ENCODE results near the gene RTEL1.

DNA sequence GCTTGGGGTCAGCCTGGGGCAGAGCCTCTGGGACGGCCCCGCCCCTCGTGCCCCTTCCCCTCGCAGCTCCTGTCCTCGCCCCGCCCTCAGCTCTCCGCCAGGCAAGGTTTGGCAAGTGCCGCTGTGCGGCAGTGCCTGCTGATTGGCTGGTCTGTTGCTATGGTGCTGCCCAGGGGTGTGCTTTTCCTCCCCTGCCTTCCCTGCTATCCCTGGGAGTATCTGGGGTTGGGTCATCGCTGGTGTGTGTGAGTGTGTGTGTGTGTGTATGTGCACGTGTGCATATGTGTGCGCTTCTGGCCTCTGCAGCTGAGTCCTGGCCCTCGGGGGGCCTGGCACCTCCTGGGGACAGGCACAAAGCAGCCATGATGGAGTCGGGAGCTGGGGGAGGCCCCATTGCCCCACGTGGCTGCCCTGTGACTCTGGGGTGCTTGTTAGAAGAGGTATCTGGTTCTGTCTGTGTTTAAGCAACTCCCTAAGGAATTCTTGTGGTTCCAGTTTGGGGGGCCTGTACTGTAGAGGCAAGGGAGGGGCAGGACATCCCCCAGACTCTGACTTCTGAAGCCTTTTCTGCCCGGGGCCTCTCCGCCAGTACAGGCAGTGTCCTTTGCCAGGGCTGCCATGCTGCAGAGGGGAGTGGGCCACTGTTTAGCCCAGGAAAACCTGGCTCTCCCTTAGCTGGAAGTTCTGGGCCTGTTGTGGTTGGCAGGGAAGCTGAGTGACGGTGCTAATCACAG lies 6.9 kb downstream of the RTEL1 start:
- TF ChIP-seq POLR2A (IDR thresholded peaks at IDR 0.05; ENCODE audit: low read length) (no peak), GATA1 (IDR thresholded peaks at IDR 0.05; ENCODE audit: low read depth, low read length) (no peak)

Measured in erythroblast (primary cell).